ENCODE measurements around the gene ST7.

Gene ST7

GRCh38 chr7:117035465-117035862 lies 82.2 kb downstream of the ST7 start:
- no peak for TF ChIP-seq POLR2A (IDR thresholded peaks at IDR 0.05; ENCODE audit: extremely low read depth, insufficient read length)
- no peak for TF ChIP-seq MAX (IDR thresholded peaks at IDR 0.05; ENCODE audit: low read depth, low read length)
- TF ChIP-seq MYC (IDR thresholded peaks at IDR 0.05; ENCODE audit: low read depth, low read length): no peak
- TF ChIP-seq CTCF (IDR thresholded peaks at IDR 0.05; ENCODE audit: low read depth, low read length): no peak
- no peak for DNase-seq (ENCODE audit: low read depth)
- no peak overlapping the region for H3K4me3 ChIP-seq (ENCODE audit: low read depth, low read length)

- TF ChIP-seq CTCF (IDR thresholded peaks at IDR 0.05; ENCODE audit: low read depth, low read length): no peak
- no peak for TF ChIP-seq MYC (IDR thresholded peaks at IDR 0.05; ENCODE audit: low read depth, low read length)
- TF ChIP-seq MAX (IDR thresholded peaks at IDR 0.05; ENCODE audit: low read depth, low read length): no peak
- TF ChIP-seq POLR2A (IDR thresholded peaks at IDR 0.05; ENCODE audit: extremely low read depth, insufficient read length): no peak
- no peak for DNase-seq (ENCODE audit: low read depth)
- no peak overlapping the region for H3K4me3 ChIP-seq (ENCODE audit: low read depth, low read length)
Measured at GRCh38 chr7:117036053-117036669, 82.9 kb downstream of the ST7 start.

- DNase-seq (ENCODE audit: low read depth): no peak
- H3K4me3 ChIP-seq (ENCODE audit: low read depth, low read length): no peak overlapping the region
- TF ChIP-seq MYC (IDR thresholded peaks at IDR 0.05; ENCODE audit: low read depth, low read length): no peak
- TF ChIP-seq MAX (IDR thresholded peaks at IDR 0.05; ENCODE audit: low read depth, low read length): no peak
- no peak for TF ChIP-seq CTCF (IDR thresholded peaks at IDR 0.05; ENCODE audit: low read depth, low read length)
- no peak for TF ChIP-seq POLR2A (IDR thresholded peaks at IDR 0.05; ENCODE audit: extremely low read depth, insufficient read length)
Measured at GRCh38 chr7:117036836-117037235, 83.5 kb downstream of the ST7 start.

- TF ChIP-seq POLR2A (IDR thresholded peaks at IDR 0.05; ENCODE audit: extremely low read depth, insufficient read length): no peak
- no peak for DNase-seq (ENCODE audit: low read depth)
- H3K4me3 ChIP-seq (ENCODE audit: low read depth, low read length): no peak overlapping the region
Measured at GRCh38 chr7:117038408-117038807, 85.1 kb downstream of the ST7 start.

GRCh38 chr7:117041007-117041406 lies 87.7 kb downstream of the ST7 start:
- no peak for DNase-seq (ENCODE audit: low read depth)
- TF ChIP-seq CTCF (IDR thresholded peaks at IDR 0.05; ENCODE audit: low read depth, low read length): no peak
- no peak overlapping the region for H3K4me3 ChIP-seq (ENCODE audit: low read depth, low read length)

GRCh38 chr7:117041822-117042221 lies 88.5 kb downstream of the ST7 start:
- no peak overlapping the region for H3K4me3 ChIP-seq (ENCODE audit: low read depth, low read length)
- TF ChIP-seq MAX (IDR thresholded peaks at IDR 0.05; ENCODE audit: low read depth, low read length) (no peak), POLR2A (IDR thresholded peaks at IDR 0.05; ENCODE audit: extremely low read depth, insufficient read length) (no peak), CTCF (IDR thresholded peaks at IDR 0.05; ENCODE audit: low read depth, low read length) (no peak), MYC (IDR thresholded peaks at IDR 0.05; ENCODE audit: low read depth, low read length) (no peak)
- no peak for DNase-seq (ENCODE audit: low read depth)
